IMR-90 (cell line): ENCODE data around the gene DYNC2H1.

Experiments
- CHD1 ChIP-seq: IDR thresholded peaks from 2 replicates; pipeline ENCODE4 v1.6.1; 2012; ENCODE audit warnings: low read depth, low read length, improper control_type of control experiment
- CTCF ChIP-seq: conservative IDR thresholded peaks from 2 replicates; pipeline ENCODE4 v1.5.1; 2012; ENCODE audit warnings: mild to moderate bottlenecking, low read depth, low read length, improper control_type of control experiment
- POLR2A ChIP-seq: IDR thresholded peaks from 2 replicates; pipeline ENCODE4 v1.6.1; 2012; ENCODE audit warnings: mild to moderate bottlenecking, low read depth, low read length
- RFX5 ChIP-seq: IDR thresholded peaks from 2 replicates; pipeline ENCODE4 v1.8.0; 2012; ENCODE audit warnings: low read depth, mild to moderate bottlenecking, low read length, moderate library complexity
- SMC3 ChIP-seq: fragments of 150-350 bp; IDR thresholded peaks from 2 replicates; pipeline ENCODE4 v1.6.1; 2016; ENCODE audit warnings: low read depth, mild to moderate bottlenecking, antibody characterized with exemption, low read length, moderate library complexity
- USF2 ChIP-seq: fragments of 150-350 bp; IDR thresholded peaks from 2 replicates; pipeline ENCODE4 v1.6.1; 2017; ENCODE audit warnings: mild to moderate bottlenecking, antibody characterized with exemption, low read length, low read depth

- no peak for TF ChIP-seq CTCF
- TF ChIP-seq CHD1: no peak
- TF ChIP-seq POLR2A: no peak
- TF ChIP-seq SMC3: no peak
- no peak for TF ChIP-seq RFX5
- no peak for TF ChIP-seq USF2
Observed at GRCh38 chr11:103359216-103359615, 250.0 kb downstream of the DYNC2H1 start.
